Neural crest cell (in vitro differentiated cells): Measurements from ENCODE around the gene DSN1. TPM values are rescaled to one million over a fixed set of nuclear protein-coding genes. Genes with fewer than 3 reads are reported as not detected.
"Not testable (repeated sequence)": the region's sequence is repeated elsewhere in the genome, so short reads cannot be mapped to it uniquely, and the experiment has no call there.

Experiments used
- DNase-seq: peaks from one replicate; pipeline ENCODE4 v3.0.0; 2021; ENCODE audit warnings: low read depth, mixed read lengths, low spot score
- H3K27ac Mint-ChIP-seq: one replicate; pipeline ENCODE4 v1.8.0; 2021; ENCODE audit warnings: mild to moderate bottlenecking, mixed read lengths; ENCODE audit not compliant: unreplicated experiment
- H3K27me3 Mint-ChIP-seq: 2 replicates; pipeline ENCODE4 v1.8.0; 2021; ENCODE audit warnings: low read depth, mild to moderate bottlenecking, mixed read lengths
- H3K36me3 Mint-ChIP-seq: 2 replicates; pipeline ENCODE4 v1.8.0; 2021; ENCODE audit warnings: low read depth, mild to moderate bottlenecking, mixed read lengths
- H3K4me1 Mint-ChIP-seq: 2 replicates; pipeline ENCODE4 v1.8.0; 2021; ENCODE audit warnings: mixed read lengths
- H3K4me3 Mint-ChIP-seq: one replicate; pipeline ENCODE4 v1.8.0; 2021; ENCODE audit warnings: mild to moderate bottlenecking, mixed read lengths
- H3K9me3 Mint-ChIP-seq: 2 replicates; pipeline ENCODE4 v1.8.0; 2021; ENCODE audit warnings: mixed read lengths
- CTCF ChIP-seq: fragments of 200-600 bp; sonication (generic); conservative IDR thresholded peaks from 2 replicates; pipeline ENCODE4 v1.5.0; 2021; ENCODE audit warnings: antibody characterized with exemption, mild to moderate bottlenecking
- total RNA-seq: library from RNA; stranded (reverse); gene quantifications from 2 replicates; pipeline ENCODE4 v1.2.1, GENCODE V29; 2021

The DSN1 gene
- total RNA-seq, 1 donor from 2014 or later, result 30.6 TPM

DNA sequence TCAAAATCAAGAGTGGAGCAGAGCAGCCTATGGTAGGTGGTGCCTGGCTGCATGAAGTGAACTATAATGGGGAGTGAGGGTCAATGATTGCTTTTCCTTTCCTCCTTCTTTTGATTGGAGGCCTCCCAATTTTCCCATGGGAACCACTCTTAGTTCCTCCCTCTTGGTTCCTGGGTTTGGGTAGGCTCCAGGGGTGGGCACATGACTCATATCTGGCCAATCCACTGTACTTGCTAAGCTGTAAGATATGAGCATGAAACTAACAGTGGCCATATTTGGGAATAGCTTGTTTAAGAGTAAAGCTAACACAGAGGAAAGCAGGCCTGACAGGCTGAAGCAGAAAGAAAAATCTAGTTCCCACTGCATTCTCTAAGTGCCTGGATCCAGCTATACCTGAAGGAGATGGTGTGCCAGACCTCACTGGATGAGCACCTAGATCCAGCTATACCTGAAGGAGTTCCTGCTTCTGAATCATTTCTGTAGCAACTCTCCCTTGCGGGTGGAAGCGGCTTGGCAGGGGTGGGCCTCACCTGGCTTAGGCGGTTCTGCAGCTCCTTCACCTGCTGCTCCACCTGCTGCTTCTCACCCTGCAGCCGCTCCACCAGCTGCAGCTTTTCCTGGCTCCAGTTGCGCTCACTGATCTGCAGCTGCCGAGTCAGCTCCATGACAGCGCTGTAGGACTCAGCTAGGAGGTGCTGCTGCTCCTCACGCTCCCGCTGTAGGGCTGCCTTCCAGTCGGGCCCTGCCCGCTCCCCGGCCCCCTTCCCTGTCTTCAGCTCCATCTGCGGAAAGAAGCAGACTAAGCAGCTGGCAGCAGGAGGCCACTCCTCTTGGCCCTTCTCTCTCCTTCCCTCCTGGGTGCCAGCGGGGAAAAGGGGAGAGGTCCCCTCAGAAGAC lies 29.0 kb upstream of the DSN1 start:
- H3K27ac Mint-ChIP-seq, result no peak overlapping the region
- no peak for DNase-seq
- no peaks in the 10 kb centered on the region for H3K27me3 Mint-ChIP-seq
- no peak for TF ChIP-seq CTCF
- H3K4me1 Mint-ChIP-seq, result no peaks in the 10 kb centered on the region
- peaks cover 14% of the 10 kb centered on the region for H3K36me3 Mint-ChIP-seq
- H3K4me3 Mint-ChIP-seq, result no peak overlapping the region
- H3K9me3 Mint-ChIP-seq, result no peaks in the 10 kb centered on the region

GRCh38 chr20:36800410-36800809 lies 26.8 kb upstream of the DSN1 start:
- TF ChIP-seq CTCF, result no peak
- no peak for DNase-seq
- Mint-ChIP-seq H3K9me3 (no peaks in the 10 kb centered on the region), H3K4me3 (no peak overlapping the region), H3K27ac (no peak overlapping the region), H3K4me1 (no peaks in the 10 kb centered on the region), H3K36me3 (peaks cover 12% of the 10 kb centered on the region), H3K27me3 (no peaks in the 10 kb centered on the region)

- not testable (repeated sequence) for H3K4me1 Mint-ChIP-seq, H3K27ac Mint-ChIP-seq, H3K27me3 Mint-ChIP-seq, DNase-seq, H3K9me3 Mint-ChIP-seq, H3K4me3 Mint-ChIP-seq
- peaks cover 13% of the 10 kb centered on the region for H3K36me3 Mint-ChIP-seq
Measured at GRCh38 chr20:36799313-36799712, 25.8 kb upstream of the DSN1 start.

DNA sequence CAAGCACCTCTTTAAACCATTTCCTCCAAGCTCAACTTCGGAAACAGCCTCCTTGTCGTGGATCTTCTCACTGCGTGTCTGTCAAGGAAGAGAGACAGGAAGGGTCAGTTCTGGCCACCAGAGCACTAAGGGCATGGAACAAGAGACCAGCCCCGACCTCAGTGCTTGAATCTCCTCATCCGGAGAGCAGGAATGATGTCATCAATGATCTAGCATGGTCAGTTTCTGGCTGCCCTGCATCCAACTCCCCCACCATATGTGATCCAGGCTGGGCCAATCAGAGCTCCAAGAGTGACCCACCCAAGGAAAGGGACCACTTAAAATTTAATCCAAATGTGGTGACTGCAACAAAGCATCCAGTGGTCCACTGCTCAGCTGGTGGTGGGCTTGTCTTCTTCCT lies 23.3 kb upstream of the DSN1 start:
- no peak for TF ChIP-seq CTCF
- Mint-ChIP-seq H3K27me3 (no peaks in the 10 kb centered on the region), H3K27ac (no peak overlapping the region), H3K36me3 (peaks cover 14% of the 10 kb centered on the region), H3K9me3 (no peaks in the 10 kb centered on the region), H3K4me3 (no peak overlapping the region), H3K4me1 (no peaks in the 10 kb centered on the region)
- DNase-seq, result no peak

GRCh38 chr20:36796117-36796516 lies 22.6 kb upstream of the DSN1 start:
- H3K27me3 Mint-ChIP-seq, result no peaks in the 10 kb centered on the region
- no peak overlapping the region for H3K4me3 Mint-ChIP-seq
- no peaks in the 10 kb centered on the region for H3K4me1 Mint-ChIP-seq
- no peak overlapping the region for H3K27ac Mint-ChIP-seq
- peaks cover 18% of the 10 kb centered on the region for H3K36me3 Mint-ChIP-seq
- no peak for DNase-seq
- no peaks in the 10 kb centered on the region for H3K9me3 Mint-ChIP-seq
- no peak for TF ChIP-seq CTCF

- no peak for TF ChIP-seq CTCF
- H3K27ac Mint-ChIP-seq, result no peak overlapping the region
- DNase-seq, result no peak
Measured at GRCh38 chr20:36795691-36796090, 22.1 kb upstream of the DSN1 start.

More at GRCh38 chr20:36795691-36796090, 22.1 kb upstream of the DSN1 start:
- H3K4me3 Mint-ChIP-seq, result no peak overlapping the region
- H3K27me3 Mint-ChIP-seq, result no peaks in the 10 kb centered on the region
- H3K9me3 Mint-ChIP-seq, result no peaks in the 10 kb centered on the region
- peaks cover 15% of the 10 kb centered on the region for H3K36me3 Mint-ChIP-seq
- no peaks in the 10 kb centered on the region for H3K4me1 Mint-ChIP-seq
